ENCODE measurements around the gene FASN. TPM values are rescaled to one million over a fixed set of nuclear protein-coding genes. Genes with fewer than 3 reads are reported as not detected.

The FASN gene
- polyA plus RNA-seq, 4 donors, result 29.5 to 65.2 (median 45.9) TPM

- no peak for DNase-seq (ENCODE audit: low read depth in 4 of 4, low spot score in 2 of 4)
These were observed 67.3 kb downstream of the FASN start for GRCh38 chr17:82030470-82031302.

- DNase-seq (ENCODE audit: low read depth in 4 of 4, low spot score in 2 of 4), result no peak
These were observed 68.0 kb downstream of the FASN start for GRCh38 chr17:82029990-82030469.

GRCh38 chr17:82029391-82029790 lies 68.6 kb downstream of the FASN start:
- DNase-seq (ENCODE audit: low read depth in 4 of 4, low spot score in 2 of 4), result no peak

GRCh38 chr17:82028966-82029365 lies 69.1 kb downstream of the FASN start:
- DNase-seq (ENCODE audit: low read depth in 4 of 4, low spot score in 2 of 4), result no peak

Other genes starting within 250 kb of the FASN start
- gene P4HB, start 237.7 kb downstream of the FASN start, polyA plus RNA-seq (ENCODE audit: insufficient read length in 4 of 4), result 100 to 1,000 TPM; 397 to 434 (median 411) TPM
- gene ARHGDIA, start 226.9 kb downstream of the FASN start, polyA plus RNA-seq (ENCODE audit: insufficient read length in 4 of 4), result 100 to 1,000 TPM; 156 to 249 (median 195) TPM
- 100 to 1,000 TPM in 1 of 4 donors, 10 to 100 TPM in 3; 66.6 to 107 (median 76.3) TPM for gene ALYREF, start 206.7 kb downstream of the FASN start, polyA plus RNA-seq (ENCODE audit: insufficient read length in 4 of 4)
- 100 to 1,000 TPM in 2 of 4 donors, 10 to 100 TPM in 2; 72.2 to 130 (median 96.2) TPM for gene ANAPC11, start 206.5 kb downstream of the FASN start, polyA plus RNA-seq (ENCODE audit: insufficient read length in 4 of 4)
- gene NPB, start 196.0 kb downstream of the FASN start, polyA plus RNA-seq (ENCODE audit: insufficient read length in 4 of 4), result 1 to 10 TPM in 1 of 4 donors, under 1 TPM in 3; 0.39 to 1.5 (median 0.52) TPM
- 10 to 100 TPM; 45.7 to 55.9 (median 49.5) TPM for gene PCYT2, start 186.8 kb downstream of the FASN start, polyA plus RNA-seq (ENCODE audit: insufficient read length in 4 of 4)
- gene SIRT7, start 180.1 kb downstream of the FASN start, polyA plus RNA-seq (ENCODE audit: insufficient read length in 4 of 4), result 10 to 100 TPM in 3 of 4 donors, 1 to 10 TPM in 1; 9.6 to 19.6 (median 14.7) TPM
- gene MAFG, start 170.5 kb downstream of the FASN start, polyA plus RNA-seq (ENCODE audit: insufficient read length in 4 of 4), result 10 to 100 TPM in 3 of 4 donors, 1 to 10 TPM in 1; 9.8 to 15.4 (median 11.9) TPM
- gene PYCR1, start 160.9 kb downstream of the FASN start, polyA plus RNA-seq (ENCODE audit: insufficient read length in 4 of 4), result 10 to 100 TPM; 27.6 to 38.1 (median 31.7) TPM
- under 1 TPM in 3 of 4 donors, not detected in 1; 0.14 to 0.33 (median 0.24) TPM for gene MYADML2, start 151.0 kb downstream of the FASN start, polyA plus RNA-seq (ENCODE audit: insufficient read length in 4 of 4)
- gene NOTUM, start 137.0 kb downstream of the FASN start, polyA plus RNA-seq (ENCODE audit: insufficient read length in 4 of 4), result 1 to 10 TPM; 2.1 to 3.2 (median 2.8) TPM
- gene ASPSCR1, start 120.6 kb downstream of the FASN start, polyA plus RNA-seq (ENCODE audit: insufficient read length in 4 of 4), result 10 to 100 TPM; 22.1 to 40.1 (median 35.8) TPM
- 10 to 100 TPM; 36.3 to 49.2 (median 45.1) TPM for gene CENPX, start 75.4 kb downstream of the FASN start, polyA plus RNA-seq (ENCODE audit: insufficient read length in 4 of 4)
- 10 to 100 TPM in 3 of 4 donors, 1 to 10 TPM in 1; 10.0 to 19.6 (median 17.1) TPM for gene LRRC45, start 74.9 kb downstream of the FASN start, polyA plus RNA-seq (ENCODE audit: insufficient read length in 4 of 4)
- 10 to 100 TPM in 3 of 4 donors, 1 to 10 TPM in 1; 8.6 to 17.0 (median 14.9) TPM for gene RAC3, start 66.6 kb downstream of the FASN start, polyA plus RNA-seq (ENCODE audit: insufficient read length in 4 of 4)
- 100 to 1,000 TPM in 1 of 4 donors, 10 to 100 TPM in 3; 79.6 to 138 (median 86.5) TPM for gene DCXR, start 60.5 kb downstream of the FASN start, polyA plus RNA-seq (ENCODE audit: insufficient read length in 4 of 4)
- gene RFNG, start 46.4 kb downstream of the FASN start, polyA plus RNA-seq (ENCODE audit: insufficient read length in 4 of 4), result 10 to 100 TPM; 38.2 to 67.5 (median 52.2) TPM
- 100 to 1,000 TPM in 3 of 4 donors, 10 to 100 TPM in 1; 98.9 to 158 (median 137) TPM for gene GPS1, start 46.3 kb downstream of the FASN start, polyA plus RNA-seq (ENCODE audit: insufficient read length in 4 of 4)
- 10 to 100 TPM; 67.0 to 99.5 (median 97.0) TPM for gene DUS1L, start 32.4 kb downstream of the FASN start, polyA plus RNA-seq (ENCODE audit: insufficient read length in 4 of 4)
- 10 to 100 TPM; 29.8 to 93.3 (median 62.1) TPM for gene CCDC57, start 114.6 kb upstream of the FASN start, polyA plus RNA-seq (ENCODE audit: insufficient read length in 4 of 4)
- gene SLC16A3, start 130.8 kb upstream of the FASN start, polyA plus RNA-seq (ENCODE audit: insufficient read length in 4 of 4), result 10 to 100 TPM in 3 of 4 donors, 1 to 10 TPM in 1; 8.4 to 18.8 (median 11.5) TPM
- 100 to 1,000 TPM; 103 to 141 (median 126) TPM for gene CSNK1D, start 175.5 kb upstream of the FASN start, polyA plus RNA-seq (ENCODE audit: insufficient read length in 4 of 4)
- under 1 TPM; 0.17 to 0.65 (median 0.37) TPM for gene CD7, start 219.4 kb upstream of the FASN start, polyA plus RNA-seq (ENCODE audit: insufficient read length in 4 of 4)
- gene SECTM1, start 235.5 kb upstream of the FASN start, polyA plus RNA-seq (ENCODE audit: insufficient read length in 4 of 4), result 1 to 10 TPM; 1.2 to 3.4 (median 1.6) TPM

Measured in left renal cortex interstitium (tissue), 4 donors.